HG03558 (cell line): ENCODE results near the gene SP140L.

Experiments
- ATAC-seq: cut with Tn5 transposase; IDR thresholded peaks from one replicate; pipeline ENCODE4 v1.9.1; 2021; ENCODE audit warnings: moderate number of reproducible peaks; ENCODE audit not compliant: unreplicated experiment; ENCODE audit errors: extremely low read depth

The SP140L gene

GRCh38 chr2:230447455-230448451 is 120.8 kb downstream of the SP140L start:
- ATAC-seq: peak; percentile 60

GRCh38 chr2:230449901-230450467 is 123.0 kb downstream of the SP140L start:
- no peak for ATAC-seq

DNA sequence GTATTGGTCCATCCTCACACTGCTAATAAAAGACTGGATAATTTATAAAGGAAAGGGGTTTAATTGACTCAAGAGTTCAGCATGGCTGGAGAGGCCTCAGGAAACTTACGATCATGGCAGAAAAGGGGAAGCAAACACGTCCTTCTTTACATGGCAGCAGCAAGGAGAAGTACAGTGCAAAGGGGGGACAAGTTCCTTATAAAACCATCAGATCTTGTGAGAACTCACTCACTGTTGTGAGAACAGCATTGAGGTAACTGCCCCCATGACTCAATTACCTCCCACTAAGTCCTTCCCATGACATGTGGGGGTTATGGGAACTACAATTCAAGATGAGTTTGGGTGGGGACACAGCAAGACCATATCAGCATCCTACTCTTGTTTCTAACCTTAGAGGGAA is 126.0 kb downstream of the SP140L start:
- ATAC-seq: no peak
